GM13977 (cell line): ENCODE measurements around the gene METTL1.

Experiments
- DNase-seq: peaks from one replicate; pipeline ENCODE4 v3.0.0; 2012; ENCODE audit warnings: low spot score
- CTCF ChIP-seq: IDR thresholded peaks from 2 replicates; pipeline ENCODE4 v1.5.1; 2012; ENCODE audit warnings: mild to moderate bottlenecking, control low read depth; ENCODE audit not compliant: insufficient read depth; ENCODE audit errors: extremely low read depth, missing control alignments
- in situ Hi-C: fragments of 300-500 bp; cut with MboI; formaldehyde crosslinking; loops from one replicate; pipeline ENCODE4 v1.12.0; 2022; ENCODE audit warnings: low sequenced_read_pairs, low pct_unique_long_range_greater_than_20kb, mixed read lengths, inconsistent platforms; ENCODE audit not compliant: unreplicated experiment

The METTL1 gene

DNA sequence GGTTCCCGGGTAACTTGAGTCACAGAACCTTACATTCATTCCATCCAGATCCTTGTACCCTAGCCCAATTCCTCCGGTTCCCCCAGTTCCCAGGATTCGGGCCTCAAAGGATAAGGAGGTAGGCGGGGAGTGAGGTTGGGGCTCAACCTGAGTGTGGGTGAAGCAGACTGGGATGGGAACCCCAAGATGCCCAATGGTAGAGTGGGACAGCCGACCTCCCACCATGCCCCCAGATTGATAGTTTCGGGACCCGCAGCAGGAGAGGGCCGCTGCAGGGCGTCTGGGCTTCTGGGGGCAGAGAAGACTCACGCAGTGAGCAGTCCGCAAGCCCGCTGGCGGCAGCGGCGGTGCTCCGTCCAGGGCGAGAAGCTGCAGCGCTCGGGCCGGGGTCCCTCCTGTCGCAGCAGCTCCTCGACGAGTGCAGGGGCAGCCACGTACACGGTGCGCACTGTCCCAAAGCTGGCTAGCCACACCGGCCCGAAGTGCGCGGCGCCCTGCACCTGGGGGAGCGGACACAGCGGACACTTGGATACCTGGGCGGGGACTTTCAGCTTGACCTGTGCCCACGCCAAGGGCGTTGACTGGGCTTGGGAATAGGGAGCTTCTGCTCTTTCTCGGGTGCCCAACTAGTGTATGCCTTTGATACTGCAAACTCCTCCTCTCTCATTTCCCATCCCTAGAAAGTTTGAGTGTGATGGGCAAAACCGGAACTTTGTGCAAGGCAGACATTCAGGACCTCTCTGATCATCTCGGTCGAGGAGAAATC is 6.0 kb downstream of the METTL1 start:
- in situ Hi-C loops = no loop called here
- no peak for DNase-seq
- no peak for TF ChIP-seq CTCF

GRCh38 chr12:57765003-57765697 is 6.8 kb downstream of the METTL1 start:
- in situ Hi-C loops = no loop called here
- peak; percentile 65 for TF ChIP-seq CTCF
- no peak for DNase-seq

- TF ChIP-seq CTCF = no peak
- in situ Hi-C loops = no loop called here
- DNase-seq = no peak
These were observed 7.3 kb downstream of the METTL1 start for GRCh38 chr12:57764662-57765002.

DNA sequence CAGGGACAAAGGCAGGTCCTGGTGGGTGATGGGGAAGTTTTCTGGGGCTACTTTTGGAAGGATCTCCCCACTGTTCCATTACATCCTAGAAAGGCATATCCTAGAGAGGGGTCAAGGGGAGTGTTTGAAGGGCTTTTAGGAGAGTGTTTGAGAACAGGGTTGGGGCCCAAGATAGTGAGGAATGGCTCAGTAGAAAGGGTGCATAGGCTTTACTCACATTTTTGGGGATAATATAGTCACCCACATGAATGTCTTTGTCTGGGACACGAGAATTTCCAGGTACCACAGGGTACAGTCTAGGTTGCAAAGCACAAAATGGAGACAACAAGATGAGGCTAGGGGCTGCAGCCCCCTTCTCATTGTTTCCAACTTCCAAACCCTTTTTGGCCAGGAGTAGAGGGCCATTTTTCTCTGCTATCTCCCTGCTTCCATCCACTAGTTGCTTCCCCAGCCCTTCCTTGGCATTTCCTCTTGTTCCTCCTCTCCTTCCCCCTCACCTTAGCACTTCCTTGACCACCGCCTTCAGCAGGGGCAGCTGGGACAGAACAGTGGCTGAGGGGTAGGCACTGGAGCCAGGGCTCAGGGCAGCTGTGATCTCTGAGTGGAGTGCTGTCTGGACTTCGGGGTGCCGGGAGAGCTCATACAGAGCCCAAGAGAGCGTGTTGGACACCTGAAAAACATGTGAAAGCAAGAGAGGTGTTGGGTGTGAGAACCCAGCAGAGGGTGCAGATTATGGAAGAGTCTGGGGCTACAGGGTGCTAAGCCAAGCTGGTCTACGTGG is 7.8 kb downstream of the METTL1 start:
- TF ChIP-seq CTCF = no peak
- in situ Hi-C loops = no loop called here
- no peak for DNase-seq

DNA sequence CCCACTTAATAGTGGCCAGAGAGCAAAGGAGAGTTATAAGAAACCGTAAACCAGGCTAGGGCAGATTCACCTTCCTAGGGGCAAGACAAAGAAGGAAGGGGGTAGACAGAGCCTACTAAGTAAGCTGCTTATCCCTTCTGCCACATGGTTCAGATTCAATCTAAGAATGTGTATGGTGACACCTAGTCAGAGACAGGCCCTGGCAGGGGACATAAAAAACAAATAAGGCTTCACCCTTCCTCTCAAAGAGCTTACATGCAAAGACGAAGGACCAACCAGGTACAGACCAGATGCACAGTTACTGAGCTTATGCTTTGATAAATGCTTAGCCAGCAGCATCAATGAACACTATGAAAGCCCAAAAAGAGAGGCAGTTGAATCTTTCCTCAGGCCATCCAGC is 9.4 kb downstream of the METTL1 start:
- DNase-seq = no peak
- TF ChIP-seq CTCF = no peak
- in situ Hi-C loops = no loop called here

DNA sequence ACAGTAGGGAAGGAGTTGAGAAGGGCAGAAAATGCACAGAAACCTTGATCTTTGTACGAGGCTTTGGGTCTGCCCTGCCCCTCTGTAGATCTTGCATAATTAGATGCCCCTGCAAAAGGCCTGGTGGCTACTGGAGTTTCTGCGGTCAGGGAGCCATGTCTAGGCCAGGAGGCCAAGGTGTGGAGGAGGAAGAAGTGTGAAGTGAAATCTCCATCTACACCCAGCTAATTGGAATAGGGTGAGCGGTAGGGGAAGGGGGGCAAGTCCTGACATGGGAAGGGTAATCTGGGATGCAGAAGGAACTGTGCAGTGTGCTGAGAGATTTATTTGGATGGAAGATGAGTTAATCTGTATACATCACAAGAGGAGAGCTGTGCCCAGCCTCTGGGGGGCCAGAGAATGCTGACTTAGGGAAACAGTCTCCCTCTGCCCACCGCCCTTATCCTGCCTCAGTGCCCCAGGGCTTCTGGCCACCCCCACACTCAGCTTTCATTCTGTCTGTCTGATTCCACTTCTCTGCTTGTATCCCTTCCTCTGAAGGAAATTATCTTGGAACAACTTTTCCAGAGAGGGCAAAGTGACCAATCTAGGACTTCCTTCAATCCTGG is 10.4 kb downstream of the METTL1 start:
- DNase-seq = no peak
- in situ Hi-C loops = no loop called here
- no peak for TF ChIP-seq CTCF
